GM19324 (cell line): ENCODE data around the gene DNAAF8.

Experiments used
- ATAC-seq: cut with Tn5 transposase; IDR thresholded peaks from one replicate; pipeline ENCODE4 v1.9.1; 2021; ENCODE audit warnings: mild to moderate bottlenecking, moderate library complexity; ENCODE audit not compliant: unreplicated experiment, low FRiP score

The DNAAF8 gene

GRCh38 chr16:4797805-4798252 lies 63.5 kb downstream of the DNAAF8 start:
- no peak for ATAC-seq

- no peak for ATAC-seq
Observed at GRCh38 chr16:4798456-4798855, 64.1 kb downstream of the DNAAF8 start.
